ENCODE measurements around the gene TCF4.

- TF ChIP-seq CTCF (IDR thresholded peaks at IDR 0.05; ENCODE audit: low read length) (no peak), EZH2 (optimal IDR thresholded peaks at IDR 0.05; ENCODE audit: low read depth, low read length) (no peak), EZH2phosphoT487 (IDR thresholded peaks at IDR 0.05; ENCODE audit: low read length) (no peak)
These were observed 2.7 kb downstream of the TCF4 start for GRCh38 chr18:55585065-55585919.
